SU-DHL-6 (cell line): ENCODE data around the gene UROD.

Experiments
- CTCF ChIP-seq: fragments of 200-600 bp; sonication (generic); IDR thresholded peaks from one replicate; pipeline ENCODE4 v1.5.1; 2017; ENCODE audit warnings: antibody characterized with exemption, mild to moderate bottlenecking, low read length, moderate library complexity; ENCODE audit not compliant: insufficient read depth, poor library complexity, severe bottlenecking
- EZH2phosphoT487 ChIP-seq: fragments of 200-600 bp; sonication (generic), shearing (Covaris generic); conservative IDR thresholded peaks from 2 replicates; pipeline ENCODE4 v1.6.1; 2018; ENCODE audit warnings: mild to moderate bottlenecking, antibody characterized with exemption, low read length, moderate library complexity, mixed read lengths

GRCh38 chr1:44988531-44989156, 23.4 kb upstream of the UROD start:
- TF ChIP-seq CTCF (no peak), EZH2phosphoT487 (no peak)
